KMS-11 (cell line): Measurements from ENCODE around the gene EEPD1.
"Not testable (repeated sequence)": the region's sequence is repeated elsewhere in the genome, so short reads cannot be mapped to it uniquely, and the experiment has no call there.

Experiments
- H2AFZ ChIP-seq: fragments of 200-600 bp; sonication (generic); 2 replicates; pipeline ENCODE4 v1.6.1; 2016; ENCODE audit warnings: antibody characterized with exemption, mixed run types, low read depth
- H3K27ac ChIP-seq: fragments of 200-600 bp; sonication (generic); 2 replicates; pipeline ENCODE4 v1.6.1; 2016; ENCODE audit warnings: mild to moderate bottlenecking, mixed run types
- H3K27me3 ChIP-seq: fragments of 200-600 bp; sonication (generic); 2 replicates; pipeline ENCODE4 v1.6.1; 2017; ENCODE audit warnings: mild to moderate bottlenecking, low read depth, mixed run types, moderate library complexity; ENCODE audit not compliant: insufficient read depth
- H3K36me3 ChIP-seq: fragments of 200-600 bp; sonication (generic); 2 replicates; pipeline ENCODE4 v1.6.1; 2017; ENCODE audit warnings: mild to moderate bottlenecking, mixed run types; ENCODE audit not compliant: insufficient read depth
- H3K4me1 ChIP-seq: fragments of 200-600 bp; sonication (generic); 2 replicates; pipeline ENCODE4 v1.6.1; 2016; ENCODE audit warnings: mild to moderate bottlenecking, low read depth, mixed run types; ENCODE audit not compliant: poor library complexity, severe bottlenecking
- H3K4me2 ChIP-seq: fragments of 200-600 bp; sonication (generic); 2 replicates; pipeline ENCODE4 v1.7.0; 2016; ENCODE audit warnings: mild to moderate bottlenecking, mixed run types
- H3K4me3 ChIP-seq: fragments of 200-600 bp; sonication (generic); IDR thresholded peaks from 2 replicates; pipeline ENCODE4 v1.6.1; 2017; ENCODE audit warnings: low read depth, low read length, mixed read lengths; ENCODE audit not compliant: insufficient read depth
- H3K79me2 ChIP-seq: fragments of 200-600 bp; sonication (generic); 2 replicates; pipeline ENCODE4 v1.6.1; 2016; ENCODE audit warnings: low read depth, mixed run types; ENCODE audit not compliant: insufficient read depth
- H3K9ac ChIP-seq: fragments of 200-600 bp; sonication (generic); 2 replicates; pipeline ENCODE4 v1.6.1; 2016; ENCODE audit warnings: mild to moderate bottlenecking, mixed run types
- H4K20me1 ChIP-seq: fragments of 200-600 bp; sonication (generic); 2 replicates; pipeline ENCODE4 v1.6.1; 2016; ENCODE audit warnings: mild to moderate bottlenecking, mixed run types; ENCODE audit not compliant: insufficient read depth
- TF ChIP-seq, protein P1 (sequence below): fragments of 200-600 bp; sonication (generic); conservative IDR thresholded peaks from 2 replicates; pipeline ENCODE4 v1.6.1; 2017; ENCODE audit warnings: low read depth, mild to moderate bottlenecking, antibody characterized with exemption, low read length, moderate library complexity, mixed read lengths

EEPD1 gene

DNA sequence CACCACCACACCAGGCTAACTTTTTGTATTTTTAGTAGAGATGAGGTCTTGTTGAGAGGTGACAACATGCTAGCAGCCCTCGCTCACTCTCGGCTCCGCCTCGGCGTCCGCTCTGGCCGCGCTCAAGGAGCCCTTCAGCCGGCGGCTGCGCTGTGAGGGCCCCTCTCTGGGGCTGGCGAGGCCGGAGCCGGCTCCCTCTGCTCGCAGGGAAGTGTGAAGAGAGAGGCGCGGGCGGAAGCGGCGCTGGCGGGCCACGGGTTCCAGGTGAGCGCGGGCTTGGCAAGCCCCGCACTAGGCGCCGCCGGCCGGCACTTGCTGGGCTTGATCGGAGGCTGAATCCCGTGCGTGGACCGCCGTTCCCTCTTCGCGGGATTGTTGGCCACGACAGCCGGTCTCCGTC is 83.0 kb downstream of the EEPD1 start:
- Histone ChIP-seq H3K36me3 (no peaks in the 10 kb centered on the region), H3K4me3 (no peak overlapping the region), H3K27me3 (no peaks in the 10 kb centered on the region), H3K9ac (no peak overlapping the region), H3K79me2 (no peaks in the 10 kb centered on the region), H3K27ac (no peak overlapping the region), H3K4me2 (no peak overlapping the region), H3K4me1 (no peaks in the 10 kb centered on the region), H4K20me1 (no peaks in the 10 kb centered on the region), H2AFZ (no peak overlapping the region)
- TF ChIP-seq, protein P1, sequence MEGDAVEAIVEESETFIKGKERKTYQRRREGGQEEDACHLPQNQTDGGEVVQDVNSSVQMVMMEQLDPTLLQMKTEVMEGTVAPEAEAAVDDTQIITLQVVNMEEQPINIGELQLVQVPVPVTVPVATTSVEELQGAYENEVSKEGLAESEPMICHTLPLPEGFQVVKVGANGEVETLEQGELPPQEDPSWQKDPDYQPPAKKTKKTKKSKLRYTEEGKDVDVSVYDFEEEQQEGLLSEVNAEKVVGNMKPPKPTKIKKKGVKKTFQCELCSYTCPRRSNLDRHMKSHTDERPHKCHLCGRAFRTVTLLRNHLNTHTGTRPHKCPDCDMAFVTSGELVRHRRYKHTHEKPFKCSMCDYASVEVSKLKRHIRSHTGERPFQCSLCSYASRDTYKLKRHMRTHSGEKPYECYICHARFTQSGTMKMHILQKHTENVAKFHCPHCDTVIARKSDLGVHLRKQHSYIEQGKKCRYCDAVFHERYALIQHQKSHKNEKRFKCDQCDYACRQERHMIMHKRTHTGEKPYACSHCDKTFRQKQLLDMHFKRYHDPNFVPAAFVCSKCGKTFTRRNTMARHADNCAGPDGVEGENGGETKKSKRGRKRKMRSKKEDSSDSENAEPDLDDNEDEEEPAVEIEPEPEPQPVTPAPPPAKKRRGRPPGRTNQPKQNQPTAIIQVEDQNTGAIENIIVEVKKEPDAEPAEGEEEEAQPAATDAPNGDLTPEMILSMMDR, result no peak

GRCh38 chr7:36238138-36238537 is 85.1 kb downstream of the EEPD1 start:
- TF ChIP-seq, protein P1, result no peak
- no peaks in the 10 kb centered on the region for H4K20me1 ChIP-seq
- H3K36me3 ChIP-seq, result no peaks in the 10 kb centered on the region
- H2AFZ ChIP-seq, result no peak overlapping the region
- H3K27ac ChIP-seq, result no peak overlapping the region
- no peak overlapping the region for H3K4me2 ChIP-seq
- no peaks in the 10 kb centered on the region for H3K79me2 ChIP-seq
- H3K27me3 ChIP-seq, result no peaks in the 10 kb centered on the region
- no peaks in the 10 kb centered on the region for H3K4me1 ChIP-seq
- H3K4me3 ChIP-seq, result no peak overlapping the region
- H3K9ac ChIP-seq, result no peak overlapping the region

DNA sequence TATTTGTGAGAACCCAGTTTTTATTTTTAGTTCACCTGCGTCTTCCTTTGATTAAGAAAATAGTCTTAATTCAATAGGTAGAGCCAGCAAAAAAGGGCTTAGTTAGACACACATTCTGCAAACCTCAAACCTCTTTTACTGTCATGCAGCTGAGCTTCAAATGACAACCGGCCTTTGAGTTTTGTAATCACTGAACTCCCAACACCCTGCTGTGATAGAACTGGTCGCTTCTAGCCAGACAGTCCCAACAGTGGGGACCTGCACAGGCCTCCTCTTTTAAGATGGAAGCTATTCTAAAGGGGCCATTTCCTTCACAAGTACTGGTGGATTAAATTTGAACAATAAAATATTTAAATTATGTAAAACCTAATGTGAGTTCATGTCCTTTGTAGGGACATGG is 90.3 kb downstream of the EEPD1 start:
- H3K79me2 ChIP-seq, H3K4me1 ChIP-seq, H3K27me3 ChIP-seq, H2AFZ ChIP-seq, H3K9ac ChIP-seq, H3K36me3 ChIP-seq, H3K4me2 ChIP-seq, H3K27ac ChIP-seq, H3K4me3 ChIP-seq, H4K20me1 ChIP-seq: not testable (repeated sequence)

DNA sequence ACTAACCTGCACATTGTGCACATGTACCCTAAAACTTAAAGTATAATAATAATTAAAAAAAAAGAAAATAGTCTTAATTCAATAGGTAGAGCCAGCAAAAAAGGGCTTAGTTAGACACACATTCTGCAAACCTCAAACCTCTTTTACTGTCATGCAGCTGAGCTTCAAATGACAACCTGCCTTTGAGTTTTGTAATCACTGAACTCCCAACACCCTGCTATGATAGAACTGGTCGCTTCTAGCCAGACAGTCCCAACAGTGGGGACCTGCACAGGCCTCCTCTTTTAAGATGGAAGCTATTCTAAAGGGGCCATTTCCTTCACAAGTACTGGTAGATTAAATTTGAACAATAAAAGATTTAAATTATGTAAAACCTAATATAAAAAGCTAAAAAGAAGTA is 90.9 kb downstream of the EEPD1 start:
- H3K9ac ChIP-seq, H3K4me3 ChIP-seq, H3K27ac ChIP-seq, H4K20me1 ChIP-seq, H3K4me2 ChIP-seq, H3K4me1 ChIP-seq, H2AFZ ChIP-seq, H3K79me2 ChIP-seq, H3K27me3 ChIP-seq, H3K36me3 ChIP-seq: not testable (repeated sequence)

- Histone ChIP-seq H4K20me1 (no peaks in the 10 kb centered on the region), H2AFZ (no peak overlapping the region), H3K9ac (no peak overlapping the region), H3K27me3 (no peaks in the 10 kb centered on the region), H3K4me3 (no peak overlapping the region), H3K79me2 (no peaks in the 10 kb centered on the region), H3K4me1 (no peaks in the 10 kb centered on the region), H3K4me2 (no peak overlapping the region), H3K36me3 (no peaks in the 10 kb centered on the region), H3K27ac (no peak overlapping the region)
- TF ChIP-seq, protein P1, result no peak
These were observed 91.4 kb downstream of the EEPD1 start for GRCh38 chr7:36244429-36244828.
